Measurements from ENCODE around the gene WDR86.

DNA sequence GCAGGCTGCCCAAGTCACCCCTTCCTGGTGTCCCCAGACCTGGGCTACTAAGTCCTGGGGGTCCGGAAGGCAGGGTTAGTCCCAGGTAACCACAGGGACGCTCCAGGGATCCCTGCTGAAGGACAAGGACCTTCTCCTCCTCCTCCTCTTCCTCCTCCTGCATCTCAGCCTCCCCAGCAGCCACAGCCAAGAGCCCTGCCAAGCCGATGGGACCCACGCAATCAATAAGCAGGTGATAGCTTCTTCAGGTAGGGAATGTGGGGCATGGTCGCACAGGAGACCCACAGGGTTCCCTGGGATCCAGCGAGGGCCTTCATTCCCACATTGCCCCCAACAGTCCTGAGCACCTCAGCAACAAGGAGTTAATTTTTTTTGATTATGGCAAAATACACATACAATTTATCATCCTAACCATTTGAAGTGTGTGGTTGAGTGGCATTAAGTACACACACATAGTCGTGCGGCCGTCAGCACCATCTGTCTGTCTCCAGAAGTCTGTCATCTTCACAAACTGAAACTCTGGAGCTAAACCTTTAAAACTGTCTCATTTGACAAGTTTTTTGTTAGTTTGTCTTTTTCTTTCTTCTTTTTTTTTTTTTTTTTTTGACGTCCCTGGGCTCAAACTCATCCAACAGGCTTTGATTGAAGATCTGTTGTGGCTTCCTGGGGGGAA lies 18.0 kb upstream of the WDR86 start:
- no peak for TF ChIP-seq POLR2A (IDR thresholded peaks at IDR 0.05)
- TF ChIP-seq, protein P1, sequence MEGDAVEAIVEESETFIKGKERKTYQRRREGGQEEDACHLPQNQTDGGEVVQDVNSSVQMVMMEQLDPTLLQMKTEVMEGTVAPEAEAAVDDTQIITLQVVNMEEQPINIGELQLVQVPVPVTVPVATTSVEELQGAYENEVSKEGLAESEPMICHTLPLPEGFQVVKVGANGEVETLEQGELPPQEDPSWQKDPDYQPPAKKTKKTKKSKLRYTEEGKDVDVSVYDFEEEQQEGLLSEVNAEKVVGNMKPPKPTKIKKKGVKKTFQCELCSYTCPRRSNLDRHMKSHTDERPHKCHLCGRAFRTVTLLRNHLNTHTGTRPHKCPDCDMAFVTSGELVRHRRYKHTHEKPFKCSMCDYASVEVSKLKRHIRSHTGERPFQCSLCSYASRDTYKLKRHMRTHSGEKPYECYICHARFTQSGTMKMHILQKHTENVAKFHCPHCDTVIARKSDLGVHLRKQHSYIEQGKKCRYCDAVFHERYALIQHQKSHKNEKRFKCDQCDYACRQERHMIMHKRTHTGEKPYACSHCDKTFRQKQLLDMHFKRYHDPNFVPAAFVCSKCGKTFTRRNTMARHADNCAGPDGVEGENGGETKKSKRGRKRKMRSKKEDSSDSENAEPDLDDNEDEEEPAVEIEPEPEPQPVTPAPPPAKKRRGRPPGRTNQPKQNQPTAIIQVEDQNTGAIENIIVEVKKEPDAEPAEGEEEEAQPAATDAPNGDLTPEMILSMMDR (IDR thresholded peaks at IDR 0.05) = no peak
